NT2/D1 (cell line): ENCODE results near the gene ABCB11.

Source experiments
- YY1 ChIP-seq: IDR thresholded peaks from 2 replicates; pipeline ENCODE4 v1.6.1; 2011; ENCODE audit not compliant: insufficient read length, insufficient read depth
- ZNF274 ChIP-seq: IDR thresholded peaks from 2 replicates; pipeline ENCODE4 v1.6.1; 2011; ENCODE audit warnings: mild to moderate bottlenecking, low read depth, low read length

- TF ChIP-seq YY1 (no peak), ZNF274 (no peak)
Measured at GRCh38 chr2:168915441-168916330, 115.4 kb downstream of the ABCB11 start.
